K562 (cell line): Measurements from ENCODE around the gene TMEM95. TPM values are rescaled to one million over a fixed set of nuclear protein-coding genes. Genes with fewer than 3 reads are reported as not detected.

Experiments used
- ARNT ChIP-seq, 2 experiments: fragments of 450-650 bp; IDR thresholded peaks; 2 replicates each; pipeline ENCODE4 v1.6.1; 2016; ENCODE audit warnings: mild to moderate bottlenecking in 1 of 2
- CEBPB ChIP-seq: fragments of 450-650 bp; IDR thresholded peaks from 2 replicates; pipeline ENCODE4 v1.6.1; 2016; ENCODE audit warnings: missing genetic modification characterization, missing compliant biosample characterization
- CHD1 ChIP-seq: fragments of 200-600 bp; sonication (generic); IDR thresholded peaks from one replicate; pipeline ENCODE4 v1.6.1; 2012; ENCODE audit warnings: mild to moderate bottlenecking, moderate library complexity, low read length, inconsistent platforms
- HMG20A ChIP-seq: fragments of 450-650 bp; formaldehyde crosslinking; conservative IDR thresholded peaks from 2 replicates; pipeline ENCODE4 v1.4.0; 2020; ENCODE audit warnings: mild to moderate bottlenecking, mixed read lengths
- HNRNPL ChIP-seq: fragments of 200-400 bp; formaldehyde crosslinking; IDR thresholded peaks from 2 replicates; pipeline ENCODE4 v1.6.1; 2017; ENCODE audit warnings: low read depth, mild to moderate bottlenecking, low read length
- MIER1 ChIP-seq: fragments of 450-650 bp; IDR thresholded peaks from 2 replicates; pipeline ENCODE4 v1.6.1; 2016; ENCODE audit warnings: antibody characterized with exemption, mild to moderate bottlenecking, low read depth
- PHB ChIP-seq: fragments of 250-450 bp; sonication (Bioruptor Pico); IDR thresholded peaks from 2 replicates; pipeline ENCODE4 v1.5.0; 2021
- POLR2AphosphoS5 ChIP-seq: IDR thresholded peaks from 2 replicates; pipeline ENCODE4 v1.6.1; 2011; ENCODE audit warnings: mild to moderate bottlenecking, low read depth, low read length, moderate library complexity; ENCODE audit not compliant: control insufficient read depth, insufficient read depth
- PRPF4 ChIP-seq: fragments of 200-400 bp; formaldehyde crosslinking; IDR thresholded peaks from one replicate; pipeline ENCODE4 v1.6.1; 2017; ENCODE audit warnings: low read length, low read depth, mild to moderate bottlenecking; ENCODE audit not compliant: insufficient read depth, poor library complexity, severe bottlenecking
- RBM34 ChIP-seq: fragments of 200-400 bp; formaldehyde crosslinking; IDR thresholded peaks from 2 replicates; pipeline ENCODE4 v1.6.1; 2018; ENCODE audit warnings: low read length, borderline replicate concordance; ENCODE audit not compliant: insufficient read depth
- SUPT5H ChIP-seq: fragments of 450-650 bp; IDR thresholded peaks from 2 replicates; pipeline ENCODE4 v1.6.1; 2016
- U2AF2 ChIP-seq: fragments of 200-400 bp; formaldehyde crosslinking; optimal IDR thresholded peaks from 2 replicates; pipeline ENCODE3; 2017; ENCODE audit warnings: low read depth, mild to moderate bottlenecking, low read length
- ZNF239 ChIP-seq: fragments of 250-450 bp; sonication (Bioruptor Pico); IDR thresholded peaks from 2 replicates; pipeline ENCODE4 v1.4.0; 2020; ENCODE audit warnings: mild to moderate bottlenecking
- ZNF282 ChIP-seq: sonication (generic); formaldehyde crosslinking; IDR thresholded peaks from 2 replicates; pipeline ENCODE4 v1.8.1; 2023; ENCODE audit warnings: missing genetic modification reagents
- ZNF696 ChIP-seq: fragments of 250-450 bp; sonication (Bioruptor Pico); conservative IDR thresholded peaks from 2 replicates; pipeline ENCODE4 v1.4.0; 2020; ENCODE audit warnings: mild to moderate bottlenecking, moderate library complexity
- ZNF699 ChIP-seq: fragments of 250-450 bp; sonication (Bioruptor Pico); IDR thresholded peaks from 2 replicates; pipeline ENCODE4 v1.8.0; 2021; ENCODE audit warnings: mild to moderate bottlenecking, moderate library complexity; ENCODE audit not compliant: insufficient replicate concordance
- ZNF830 ChIP-seq: fragments of 250-450 bp; sonication (Bioruptor Pico); IDR thresholded peaks from 2 replicates; pipeline ENCODE4 v1.5.0; 2021; ENCODE audit warnings: mild to moderate bottlenecking
- polyA plus RNA-seq, 8 experiments: library from polyadenylated mRNA; depleted of rRNA in 4 of 8; stranded (reverse) in 5 of 8; unstranded in 3 of 8; fragments of >200 nt; fragmentation: Nextera tagmentation in 2 of 8; fragmentation: Illumina TruSeq in 1 of 8; extraction: Ambion mirVana in 2 of 8; extraction: Trizol in 1 of 8; gene quantifications; 2 replicates each; pipeline versions ENCODE4 v1.2.1 to v1.2.3, GENCODE V29; 2011 to 2014; ENCODE audit warnings: inconsistent platforms in 1 of 8, missing spikeins in 1 of 8
- total RNA-seq, 7 experiments: library from RNA; depleted of rRNA in 6 of 7; stranded (reverse); fragments of >200 nt in 6 of 7; fragmentation: Illumina TruSeq in 2 of 7; extraction: Trizol in 2 of 7; gene quantifications; 2 replicates each; pipeline versions ENCODE4 v1.2.1 to v1.2.3, GENCODE V29; 2011 to 2021; ENCODE audit warnings: low replicate concordance in 1 of 7
- TF ChIP-seq, protein P1 (sequence below), 2 experiments: IDR thresholded peaks; 2 replicates each; pipeline ENCODE4 v1.6.1; 2012; ENCODE audit warnings: improper control_type of control experiment in 2 of 2, low read depth in 2 of 2, low read length in 2 of 2, borderline replicate concordance in 1 of 2
- TF ChIP-seq, protein P2 (sequence below): IDR thresholded peaks from 3 replicates; pipeline ENCODE4 v1.6.1; 2011; ENCODE audit warnings: borderline replicate concordance, mild to moderate bottlenecking; ENCODE audit not compliant: insufficient read length, insufficient read depth
- TF ChIP-seq, protein P3 (sequence below): sonication (generic); formaldehyde crosslinking; IDR thresholded peaks from 2 replicates; pipeline ENCODE4 v1.8.1; 2023; ENCODE audit warnings: mild to moderate bottlenecking, missing genetic modification reagents

The TMEM95 gene
- total and polyA plus RNA-seq, 9 of the 15 experiments (the other 6 are each of a cell fraction or from before 2014, with no cell fraction given) = not detected

DNA sequence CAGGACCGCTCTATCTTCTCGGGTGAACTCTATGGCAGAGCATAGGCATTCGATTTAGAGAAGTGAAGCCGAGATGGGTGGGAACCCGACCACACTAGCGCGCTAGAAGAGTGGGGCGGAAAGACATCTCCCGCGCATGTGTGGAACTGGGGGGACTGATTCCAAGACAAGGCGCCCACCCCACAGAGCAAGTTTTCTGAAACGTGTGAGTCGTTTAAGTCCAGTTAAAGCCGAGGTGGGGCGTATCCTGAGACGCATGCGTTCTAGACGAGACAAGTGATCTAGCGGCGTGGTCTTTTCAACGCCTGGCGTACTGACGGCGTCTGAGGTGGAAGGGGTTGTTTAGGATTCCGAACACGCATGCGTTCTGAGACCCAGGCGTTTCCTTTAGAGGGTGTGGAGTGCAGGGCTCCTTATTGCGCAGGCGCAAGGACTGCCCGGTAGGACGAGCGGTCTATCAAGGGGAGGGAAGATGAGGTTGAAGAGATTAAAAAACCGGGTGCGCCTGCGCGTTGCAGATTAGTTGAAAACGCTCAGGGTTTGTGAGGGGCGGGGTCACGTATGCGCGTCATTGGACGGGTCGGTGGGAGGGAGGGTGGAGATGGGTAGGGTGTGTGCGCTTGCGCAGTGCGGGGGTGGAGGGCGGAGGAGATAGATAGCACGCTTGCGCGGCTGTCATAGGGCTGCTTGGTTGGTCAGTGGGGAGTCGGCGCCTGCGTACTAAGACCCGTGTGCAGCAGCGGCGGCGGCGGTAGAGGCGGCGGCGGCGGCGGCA lies 47.9 kb upstream of the TMEM95 start, which contains the start of gene EIF5A (continued):
- TF ChIP-seq RBM34 (no peak), ZNF696 (no peak), ZNF282 (CRISPR knock-in tag) (no peak), U2AF2 (no peak), ZNF830 (CRISPR knock-in tag) (no peak), HNRNPL (no peak), ZNF699 (no peak), MIER1 (no peak), CHD1 (no peak), CEBPB (tag) (no peak), POLR2AphosphoS5 (peak; percentile 38; the same call in 1 of the 2 replicates), PHB (CRISPR knock-in tag) (no peak), HMG20A (CRISPR knock-in tag) (no peak), PRPF4 (no peak), SUPT5H (peak; percentile 74), ZNF239 (CRISPR knock-in tag) (no peak), ARNT (IDR thresholded peaks at IDR 0.05) (0 out of 4 replicates have a peak, but pooled peaks of 1 of the 2 experiments have one; percentile 3)
- TF ChIP-seq, protein P1, sequence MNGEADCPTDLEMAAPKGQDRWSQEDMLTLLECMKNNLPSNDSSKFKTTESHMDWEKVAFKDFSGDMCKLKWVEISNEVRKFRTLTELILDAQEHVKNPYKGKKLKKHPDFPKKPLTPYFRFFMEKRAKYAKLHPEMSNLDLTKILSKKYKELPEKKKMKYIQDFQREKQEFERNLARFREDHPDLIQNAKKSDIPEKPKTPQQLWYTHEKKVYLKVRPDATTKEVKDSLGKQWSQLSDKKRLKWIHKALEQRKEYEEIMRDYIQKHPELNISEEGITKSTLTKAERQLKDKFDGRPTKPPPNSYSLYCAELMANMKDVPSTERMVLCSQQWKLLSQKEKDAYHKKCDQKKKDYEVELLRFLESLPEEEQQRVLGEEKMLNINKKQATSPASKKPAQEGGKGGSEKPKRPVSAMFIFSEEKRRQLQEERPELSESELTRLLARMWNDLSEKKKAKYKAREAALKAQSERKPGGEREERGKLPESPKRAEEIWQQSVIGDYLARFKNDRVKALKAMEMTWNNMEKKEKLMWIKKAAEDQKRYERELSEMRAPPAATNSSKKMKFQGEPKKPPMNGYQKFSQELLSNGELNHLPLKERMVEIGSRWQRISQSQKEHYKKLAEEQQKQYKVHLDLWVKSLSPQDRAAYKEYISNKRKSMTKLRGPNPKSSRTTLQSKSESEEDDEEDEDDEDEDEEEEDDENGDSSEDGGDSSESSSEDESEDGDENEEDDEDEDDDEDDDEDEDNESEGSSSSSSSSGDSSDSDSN (IDR thresholded peaks at IDR 0.05; ENCODE audit: borderline replicate concordance in 1 of 2, low read depth in 2 of 2, low read length in 2 of 2) = no peak
- TF ChIP-seq, protein P2, sequence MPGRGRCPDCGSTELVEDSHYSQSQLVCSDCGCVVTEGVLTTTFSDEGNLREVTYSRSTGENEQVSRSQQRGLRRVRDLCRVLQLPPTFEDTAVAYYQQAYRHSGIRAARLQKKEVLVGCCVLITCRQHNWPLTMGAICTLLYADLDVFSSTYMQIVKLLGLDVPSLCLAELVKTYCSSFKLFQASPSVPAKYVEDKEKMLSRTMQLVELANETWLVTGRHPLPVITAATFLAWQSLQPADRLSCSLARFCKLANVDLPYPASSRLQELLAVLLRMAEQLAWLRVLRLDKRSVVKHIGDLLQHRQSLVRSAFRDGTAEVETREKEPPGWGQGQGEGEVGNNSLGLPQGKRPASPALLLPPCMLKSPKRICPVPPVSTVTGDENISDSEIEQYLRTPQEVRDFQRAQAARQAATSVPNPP = no peak
- TF ChIP-seq, protein P3, sequence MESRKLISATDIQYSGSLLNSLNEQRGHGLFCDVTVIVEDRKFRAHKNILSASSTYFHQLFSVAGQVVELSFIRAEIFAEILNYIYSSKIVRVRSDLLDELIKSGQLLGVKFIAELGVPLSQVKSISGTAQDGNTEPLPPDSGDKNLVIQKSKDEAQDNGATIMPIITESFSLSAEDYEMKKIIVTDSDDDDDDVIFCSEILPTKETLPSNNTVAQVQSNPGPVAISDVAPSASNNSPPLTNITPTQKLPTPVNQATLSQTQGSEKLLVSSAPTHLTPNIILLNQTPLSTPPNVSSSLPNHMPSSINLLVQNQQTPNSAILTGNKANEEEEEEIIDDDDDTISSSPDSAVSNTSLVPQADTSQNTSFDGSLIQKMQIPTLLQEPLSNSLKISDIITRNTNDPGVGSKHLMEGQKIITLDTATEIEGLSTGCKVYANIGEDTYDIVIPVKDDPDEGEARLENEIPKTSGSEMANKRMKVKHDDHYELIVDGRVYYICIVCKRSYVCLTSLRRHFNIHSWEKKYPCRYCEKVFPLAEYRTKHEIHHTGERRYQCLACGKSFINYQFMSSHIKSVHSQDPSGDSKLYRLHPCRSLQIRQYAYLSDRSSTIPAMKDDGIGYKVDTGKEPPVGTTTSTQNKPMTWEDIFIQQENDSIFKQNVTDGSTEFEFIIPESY (CRISPR knock-in tag) = no peak
